ENCODE results near the gene HMG20B. TPM values are rescaled to one million over a fixed set of nuclear protein-coding genes. Genes with fewer than 3 reads are reported as not detected.

The HMG20B gene
- total RNA-seq, 1 experiment from 2014 or later, result 115 TPM

GRCh38 chr19:3576696-3577443, 4.1 kb downstream of the HMG20B start:
- Histone ChIP-seq H2AFZ (no peak overlapping the region), H3K79me2 (ENCODE audit: low read depth) (peaks cover 6% of the 10 kb centered on the region), H3K9me3 (ENCODE audit: insufficient read depth, low read depth) (no peaks in the 10 kb centered on the region), H3F3A (ENCODE audit: insufficient read depth, low read depth) (peaks cover 11% of the 10 kb centered on the region; the same call in 1 of the 2 replicates), H3K27ac (no peak overlapping the region), H3K4me3 (no peak overlapping the region), H3K36me3 (ENCODE audit: low read depth) (no peaks in the 10 kb centered on the region), H3K4me2 (no peak overlapping the region), H3K4me1 (replicated peaks; ENCODE audit: insufficient read depth) (peaks cover 5% of the 10 kb centered on the region; the same call in 1 of the 2 replicates), H3K27me3 (ENCODE audit: insufficient read depth, low read depth) (no peaks in the 10 kb centered on the region), H3K9me2 (ENCODE audit: insufficient read depth) (no peaks in the 10 kb centered on the region), H4K20me1 (ENCODE audit: insufficient read depth) (peaks cover 10% of the 10 kb centered on the region)
- no peak for TF ChIP-seq EZH2 (IDR thresholded peaks at IDR 0.05; ENCODE audit: low read depth)
- no peak for TF ChIP-seq CTCF (conservative IDR thresholded peaks at IDR 0.05)
- no peak for DNase-seq
- no TSS peak for BruUV-seq (replicated peaks)
- ChIA-PET CTCF (interaction anchor here (0.6 kb wide), 1 partner anchor 642 kb away, joined by 4 read pairs; no protein-coding TSS in a partner anchor), POLR2A (ENCODE audit: unreplicated experiment) (no interaction called here)
- intact Hi-C loops (cut with micrococcal nuclease; ENCODE audit: unreplicated experiment), result no loop called here

GRCh38 chr19:3577723-3578344, 5.1 kb downstream of the HMG20B start:
- Histone ChIP-seq H3K27ac (no peak overlapping the region), H3K36me3 (ENCODE audit: low read depth) (no peaks in the 10 kb centered on the region), H3K27me3 (ENCODE audit: insufficient read depth, low read depth) (no peaks in the 10 kb centered on the region), H3K79me2 (ENCODE audit: low read depth) (peaks cover 6% of the 10 kb centered on the region), H3K4me1 (replicated peaks; ENCODE audit: insufficient read depth) (no peaks in the 10 kb centered on the region), H2AFZ (no peak overlapping the region), H3F3A (ENCODE audit: insufficient read depth, low read depth) (peaks cover 11% of the 10 kb centered on the region; the same call in 1 of the 2 replicates), H4K20me1 (ENCODE audit: insufficient read depth) (peaks cover 10% of the 10 kb centered on the region), H3K4me2 (no peak overlapping the region), H3K9me2 (ENCODE audit: insufficient read depth) (no peaks in the 10 kb centered on the region), H3K9me3 (ENCODE audit: insufficient read depth, low read depth) (no peaks in the 10 kb centered on the region), H3K4me3 (no peak overlapping the region)
- DNase-seq, result no peak
- intact Hi-C loops (cut with micrococcal nuclease; ENCODE audit: unreplicated experiment), result no loop called here
- ChIA-PET POLR2A (ENCODE audit: unreplicated experiment) (interaction anchor here (0.6 kb wide), 1 partner anchor 30 kb away, joined by 13 read pairs; no protein-coding TSS in a partner anchor), CTCF (no interaction called here)
- BruUV-seq (replicated peaks), result no TSS peak
- no peak for TF ChIP-seq CTCF (conservative IDR thresholded peaks at IDR 0.05)
- TF ChIP-seq EZH2 (IDR thresholded peaks at IDR 0.05; ENCODE audit: low read depth), result no peak

GRCh38 chr19:3578390-3578789, 5.6 kb downstream of the HMG20B start:
- intact Hi-C loops (cut with micrococcal nuclease; ENCODE audit: unreplicated experiment), result no loop called here
- peaks cover 2% of the 10 kb centered on the region for H3K79me2 ChIP-seq (ENCODE audit: low read depth)
- no peaks in the 10 kb centered on the region for H3K9me2 ChIP-seq (ENCODE audit: insufficient read depth)
- no peaks in the 10 kb centered on the region for H3K9me3 ChIP-seq (ENCODE audit: insufficient read depth, low read depth)
- no TSS peak for BruUV-seq (replicated peaks)
- H3K36me3 ChIP-seq (ENCODE audit: low read depth), result no peaks in the 10 kb centered on the region
- DNase-seq, result no peak
- POLR2A ChIA-PET (ENCODE audit: unreplicated experiment), result interaction anchor here (0.6 kb wide), 1 partner anchor 30 kb away, joined by 13 read pairs; no protein-coding TSS in a partner anchor
- H2AFZ ChIP-seq, result no peak overlapping the region
- no peak overlapping the region for H3K4me2 ChIP-seq
- H4K20me1 ChIP-seq (ENCODE audit: insufficient read depth), result peaks cover 10% of the 10 kb centered on the region
- no peaks in the 10 kb centered on the region for H3K4me1 ChIP-seq (replicated peaks; ENCODE audit: insufficient read depth)
- TF ChIP-seq CTCF (conservative IDR thresholded peaks at IDR 0.05) (no peak), EZH2 (IDR thresholded peaks at IDR 0.05; ENCODE audit: low read depth) (no peak)
- no peak overlapping the region for H3K4me3 ChIP-seq
- H3K27ac ChIP-seq, result no peak overlapping the region
- H3F3A ChIP-seq (ENCODE audit: insufficient read depth, low read depth), result peaks cover 11% of the 10 kb centered on the region; the same call in 1 of the 2 replicates
- no peaks in the 10 kb centered on the region for H3K27me3 ChIP-seq (ENCODE audit: insufficient read depth, low read depth)
- CTCF ChIA-PET, result no interaction called here

Data from PC-9 (cell line).